Esophagus squamous epithelium (tissue), 4 donors: ENCODE results near the gene IL11RA.

Experiments
- CTCF ChIP-seq, 6 experiments: fragments of 450-650 bp in 4 of 6; fragments of 200-600 bp in 2 of 6; sonication (generic) in 2 of 6; IDR thresholded peaks; one replicate each; pipeline ENCODE4 v1.5.1; 2016 to 2019; ENCODE audit warnings: antibody characterized with exemption in 6 of 6, mild to moderate bottlenecking in 4 of 6, moderate library complexity in 4 of 6
- POLR2A ChIP-seq, 4 donors: fragments of 450-650 bp; IDR thresholded peaks; one replicate each; pipeline ENCODE4 v1.6.1; 2017; ENCODE audit warnings: antibody characterized with exemption in 4 of 4, mild to moderate bottlenecking in 4 of 4, moderate library complexity in 3 of 4

GRCh38 chr9:34664281-34665066, 12.5 kb downstream of the IL11RA start:
- TF ChIP-seq CTCF (IDR thresholded peaks at IDR 0.05) (peak; percentile 61 to 79 (median 72)), POLR2A (IDR thresholded peaks at IDR 0.05) (no peak)
